ENCODE measurements around the gene SIPA1.

The SIPA1 gene

GRCh38 chr11:65592858-65593517 is 44.9 kb upstream of the SIPA1 start:
- Histone ChIP-seq H3K9me3 (ENCODE audit: insufficient read depth, low read length) (no peaks in the 10 kb centered on the region), H3K36me3 (ENCODE audit: insufficient read depth, insufficient read length, low read length) (peaks cover 29% of the 10 kb centered on the region), H3K27me3 (ENCODE audit: insufficient read depth, insufficient read length) (peaks cover 5% of the 10 kb centered on the region), H3K4me1 (ENCODE audit: insufficient read depth, insufficient read length) (peaks cover 38% of the 10 kb centered on the region), H3K9ac (ENCODE audit: insufficient read length, low read depth) (peak overlapping the region; percentile 24), H3K4me3 (ENCODE audit: insufficient read length, low read depth) (no peak overlapping the region)
- DNase-seq (ENCODE audit: low read depth, low spot score) = no peak
- TF ChIP-seq ZNF274 (IDR thresholded peaks at IDR 0.05; ENCODE audit: low read depth, low read length) (no peak), SUZ12 (IDR thresholded peaks at IDR 0.05; ENCODE audit: extremely low read depth, insufficient read depth, insufficient read length) (no peak), YY1 (IDR thresholded peaks at IDR 0.05; ENCODE audit: insufficient read depth, insufficient read length) (no peak)

- DNase-seq (ENCODE audit: low read depth, low spot score) = no peak
- Histone ChIP-seq H3K36me3 (ENCODE audit: insufficient read depth, insufficient read length, low read length) (peaks cover 36% of the 10 kb centered on the region), H3K9ac (ENCODE audit: insufficient read length, low read depth) (no peak overlapping the region), H3K4me3 (ENCODE audit: insufficient read length, low read depth) (no peak overlapping the region), H3K27me3 (ENCODE audit: insufficient read depth, insufficient read length) (peaks cover 5% of the 10 kb centered on the region), H3K9me3 (ENCODE audit: insufficient read depth, low read length) (no peaks in the 10 kb centered on the region), H3K4me1 (ENCODE audit: insufficient read depth, insufficient read length) (peaks cover 30% of the 10 kb centered on the region)
- TF ChIP-seq YY1 (IDR thresholded peaks at IDR 0.05; ENCODE audit: insufficient read depth, insufficient read length) (no peak), SUZ12 (IDR thresholded peaks at IDR 0.05; ENCODE audit: extremely low read depth, insufficient read depth, insufficient read length) (no peak), ZNF274 (IDR thresholded peaks at IDR 0.05; ENCODE audit: low read depth, low read length) (no peak)
Observed at GRCh38 chr11:65593518-65594414, 44.1 kb upstream of the SIPA1 start.

- H3K36me3 ChIP-seq (ENCODE audit: insufficient read depth, insufficient read length, low read length) = peaks cover 46% of the 10 kb centered on the region
- peaks cover 5% of the 10 kb centered on the region for H3K27me3 ChIP-seq (ENCODE audit: insufficient read depth, insufficient read length)
- DNase-seq (ENCODE audit: low read depth, low spot score) = no peak
- no peak overlapping the region for H3K9ac ChIP-seq (ENCODE audit: insufficient read length, low read depth)
- no peaks in the 10 kb centered on the region for H3K9me3 ChIP-seq (ENCODE audit: insufficient read depth, low read length)
- TF ChIP-seq YY1 (IDR thresholded peaks at IDR 0.05; ENCODE audit: insufficient read depth, insufficient read length) = no peak
- no peak for TF ChIP-seq SUZ12 (IDR thresholded peaks at IDR 0.05; ENCODE audit: extremely low read depth, insufficient read depth, insufficient read length)
- no peak for TF ChIP-seq ZNF274 (IDR thresholded peaks at IDR 0.05; ENCODE audit: low read depth, low read length)
- no peak overlapping the region for H3K4me3 ChIP-seq (ENCODE audit: insufficient read length, low read depth)
- peaks cover 23% of the 10 kb centered on the region for H3K4me1 ChIP-seq (ENCODE audit: insufficient read depth, insufficient read length)
Observed at GRCh38 chr11:65595131-65595530, 42.8 kb upstream of the SIPA1 start.

- no peak within 1 kb of the TSS for H3K4me3 ChIP-seq (ENCODE audit: insufficient read length, low read depth)
- no peak for DNase-seq (ENCODE audit: low read depth, low spot score)
- no peak within 1 kb of the TSS for H3K9ac ChIP-seq (ENCODE audit: insufficient read length, low read depth)
- peaks cover 20% of the 10 kb centered on the region for H3K4me1 ChIP-seq (ENCODE audit: insufficient read depth, insufficient read length)
- no peaks in the 10 kb centered on the region for H3K9me3 ChIP-seq (ENCODE audit: insufficient read depth, low read length)
- peaks cover 5% of the 10 kb centered on the region for H3K27me3 ChIP-seq (ENCODE audit: insufficient read depth, insufficient read length)
- no peak for TF ChIP-seq YY1 (IDR thresholded peaks at IDR 0.05; ENCODE audit: insufficient read depth, insufficient read length)
- no peak for TF ChIP-seq ZNF274 (IDR thresholded peaks at IDR 0.05; ENCODE audit: low read depth, low read length)
- no peak for TF ChIP-seq SUZ12 (IDR thresholded peaks at IDR 0.05; ENCODE audit: extremely low read depth, insufficient read depth, insufficient read length)
- peaks cover 42% of the 10 kb centered on the region for H3K36me3 ChIP-seq (ENCODE audit: insufficient read depth, insufficient read length, low read length)
Observed at GRCh38 chr11:65595543-65596281, 42.2 kb upstream of the SIPA1 start, which contains the start of gene KCNK7. TSS of gene KCNK7 (minus strand) at chr11:65595800. CDS start at chr11:65595772, 28 bp downstream.

- Histone ChIP-seq H3K9ac (ENCODE audit: insufficient read length, low read depth) (no peak overlapping the region), H3K4me1 (ENCODE audit: insufficient read depth, insufficient read length) (peaks cover 17% of the 10 kb centered on the region), H3K4me3 (ENCODE audit: insufficient read length, low read depth) (no peak overlapping the region), H3K36me3 (ENCODE audit: insufficient read depth, insufficient read length, low read length) (peaks cover 46% of the 10 kb centered on the region), H3K9me3 (ENCODE audit: insufficient read depth, low read length) (no peaks in the 10 kb centered on the region), H3K27me3 (ENCODE audit: insufficient read depth, insufficient read length) (peaks cover 5% of the 10 kb centered on the region)
- DNase-seq (ENCODE audit: low read depth, low spot score) = no peak
- no peak for TF ChIP-seq SUZ12 (IDR thresholded peaks at IDR 0.05; ENCODE audit: extremely low read depth, insufficient read depth, insufficient read length)
- no peak for TF ChIP-seq ZNF274 (IDR thresholded peaks at IDR 0.05; ENCODE audit: low read depth, low read length)
- TF ChIP-seq YY1 (IDR thresholded peaks at IDR 0.05; ENCODE audit: insufficient read depth, insufficient read length) = no peak
Observed at GRCh38 chr11:65596520-65596919, 41.4 kb upstream of the SIPA1 start.

- H3K9ac ChIP-seq (ENCODE audit: insufficient read length, low read depth) = no peak overlapping the region
- H3K9me3 ChIP-seq (ENCODE audit: insufficient read depth, low read length) = no peaks in the 10 kb centered on the region
- no peak overlapping the region for H3K4me3 ChIP-seq (ENCODE audit: insufficient read length, low read depth)
- DNase-seq (ENCODE audit: low read depth, low spot score) = no peak
- TF ChIP-seq ZNF274 (IDR thresholded peaks at IDR 0.05; ENCODE audit: low read depth, low read length) (no peak), SUZ12 (IDR thresholded peaks at IDR 0.05; ENCODE audit: extremely low read depth, insufficient read depth, insufficient read length) (no peak), YY1 (IDR thresholded peaks at IDR 0.05; ENCODE audit: insufficient read depth, insufficient read length) (no peak)
- no peaks in the 10 kb centered on the region for H3K27me3 ChIP-seq (ENCODE audit: insufficient read depth, insufficient read length)
- H3K4me1 ChIP-seq (ENCODE audit: insufficient read depth, insufficient read length) = peaks cover 9% of the 10 kb centered on the region
- peaks cover 48% of the 10 kb centered on the region for H3K36me3 ChIP-seq (ENCODE audit: insufficient read depth, insufficient read length, low read length)
Observed at GRCh38 chr11:65598258-65598699, 39.6 kb upstream of the SIPA1 start.
